GM12873 (cell line): ENCODE measurements around the gene PACS1.

Experiments used
- CTCF ChIP-seq: IDR thresholded peaks from 2 replicates; pipeline ENCODE4 v1.5.1; 2012; ENCODE audit warnings: low read depth, mild to moderate bottlenecking, moderate library complexity, low read length, control low read depth; ENCODE audit not compliant: insufficient read depth; ENCODE audit errors: missing control alignments

PACS1 gene

GRCh38 chr11:66181632-66182315 lies 111.7 kb downstream of the PACS1 start:
- no peak for TF ChIP-seq CTCF

GRCh38 chr11:66183494-66184048 lies 113.5 kb downstream of the PACS1 start:
- no peak for TF ChIP-seq CTCF

GRCh38 chr11:66184728-66185127 lies 114.7 kb downstream of the PACS1 start:
- TF ChIP-seq CTCF, result no peak

- no peak for TF ChIP-seq CTCF
Observed at GRCh38 chr11:66186470-66186869, 116.4 kb downstream of the PACS1 start.

- no peak for TF ChIP-seq CTCF
Observed at GRCh38 chr11:66187453-66187852, 117.4 kb downstream of the PACS1 start.

GRCh38 chr11:66188580-66188979 lies 118.5 kb downstream of the PACS1 start:
- no peak for TF ChIP-seq CTCF

GRCh38 chr11:66189031-66189745 lies 119.1 kb downstream of the PACS1 start:
- no peak for TF ChIP-seq CTCF
